Loucy (cell line): ENCODE data around the gene TOP3A.
A peak's percentile ranks its signal among the peaks of the same experiment; 100 is the strongest.

Source experiments
- H2AFZ ChIP-seq: fragments of 200-600 bp; sonication (generic); 2 replicates; pipeline ENCODE4 v1.6.0; 2016; ENCODE audit warnings: antibody characterized with exemption, mild to moderate bottlenecking, low read length, moderate library complexity
- H3F3A ChIP-seq: fragments of 200-600 bp; 2 replicates; pipeline ENCODE4 v1.6.0; 2016; ENCODE audit warnings: antibody characterized with exemption, low read depth, mild to moderate bottlenecking
- H3K27me3 ChIP-seq: fragments of 200-600 bp; sonication (generic); 2 replicates; pipeline ENCODE4 v1.6.1; 2014; ENCODE audit warnings: low read length, mild to moderate bottlenecking; ENCODE audit not compliant: insufficient read depth, poor library complexity, severe bottlenecking
- H3K36me3 ChIP-seq: fragments of 200-600 bp; sonication (generic); 2 replicates; pipeline ENCODE4 v1.6.1; 2016; ENCODE audit warnings: low read length; ENCODE audit not compliant: insufficient read depth
- H3K4me1 ChIP-seq: fragments of 200-600 bp; sonication (generic); 2 replicates; pipeline ENCODE4 v1.5.1; 2014; ENCODE audit warnings: low read length, mild to moderate bottlenecking; ENCODE audit not compliant: insufficient read depth, poor library complexity, severe bottlenecking
- H3K4me2 ChIP-seq: fragments of 200-600 bp; sonication (generic); 2 replicates; pipeline ENCODE4 v1.6.0; 2014; ENCODE audit warnings: antibody characterized with exemption, low read length, low read depth, mild to moderate bottlenecking; ENCODE audit not compliant: poor library complexity, severe bottlenecking
- H3K4me3 ChIP-seq: fragments of 200-600 bp; sonication (generic); 2 replicates; pipeline ENCODE4 v1.5.1; 2014; ENCODE audit warnings: low read length, mild to moderate bottlenecking, mixed read lengths; ENCODE audit not compliant: poor library complexity, severe bottlenecking
- H3K79me2 ChIP-seq: fragments of 200-600 bp; sonication (generic); 2 replicates; pipeline ENCODE4 v1.6.1; 2014; ENCODE audit warnings: low read length; ENCODE audit not compliant: insufficient read depth
- H3K9ac ChIP-seq: fragments of 200-600 bp; sonication (generic); 2 replicates; pipeline ENCODE4 v1.6.0; 2014; ENCODE audit warnings: mild to moderate bottlenecking, low read depth, low read length, moderate library complexity; ENCODE audit not compliant: poor library complexity, severe bottlenecking
- H3K9me2 ChIP-seq: fragments of 200-600 bp; sonication (generic); replicated peaks from 2 replicates; pipeline ENCODE4 v1.6.1; 2016; ENCODE audit warnings: low read depth, low read length, mixed read lengths
- H3K9me3 ChIP-seq: fragments of 200-600 bp; sonication (generic); 2 replicates; pipeline ENCODE4 v1.6.1; 2014; ENCODE audit warnings: mild to moderate bottlenecking, antibody characterized with exemption, low read length, low read depth; ENCODE audit not compliant: insufficient read depth
- H4K20me1 ChIP-seq: fragments of 200-600 bp; sonication (generic); 2 replicates; pipeline ENCODE4 v1.6.0; 2014; ENCODE audit warnings: antibody characterized with exemption, low read length, mild to moderate bottlenecking; ENCODE audit not compliant: insufficient read depth, poor library complexity, severe bottlenecking
- CTCF ChIP-seq: fragments of 200-600 bp; sonication (generic); conservative IDR thresholded peaks from 2 replicates; pipeline ENCODE4 v1.5.1; 2014; ENCODE audit warnings: mild to moderate bottlenecking, antibody characterized with exemption, low read length
- EZH2phosphoT487 ChIP-seq: fragments of 200-600 bp; IDR thresholded peaks from 2 replicates; pipeline ENCODE4 v1.6.1; 2018; ENCODE audit warnings: antibody characterized with exemption, mild to moderate bottlenecking, moderate library complexity, borderline replicate concordance

TOP3A gene

GRCh38 chr17:18225121-18225641 lies 89.6 kb downstream of the TOP3A start, which contains the start of gene LLGL1:
Gene LLGL1, plus strand, starts transcription at chr17:18225635. Its CDS starts 48 bp downstream, at chr17:18225683.
- H3K27me3 ChIP-seq = no peaks in the 10 kb centered on the region
- H3F3A ChIP-seq = no peaks in the 10 kb centered on the region
- H3K9ac ChIP-seq = peak within 1 kb of the TSS; percentile 80
- peaks cover 7% of the 10 kb centered on the region for H4K20me1 ChIP-seq
- H3K4me2 ChIP-seq = peak within 1 kb of the TSS; percentile 99
- no peaks in the 10 kb centered on the region for H3K9me3 ChIP-seq
- peaks cover 31% of the 10 kb centered on the region for H3K79me2 ChIP-seq
- H3K9me2 ChIP-seq = no peaks in the 10 kb centered on the region
- peaks cover 22% of the 10 kb centered on the region for H3K4me1 ChIP-seq
- peak within 1 kb of the TSS; percentile 96 for H2AFZ ChIP-seq
- TF ChIP-seq CTCF (no peak), EZH2phosphoT487 (no peak)
- H3K36me3 ChIP-seq = no peaks in the 10 kb centered on the region
- H3K4me3 ChIP-seq = peak within 1 kb of the TSS; percentile 100

GRCh38 chr17:18224387-18225120 lies 90.2 kb downstream of the TOP3A start:
- Histone ChIP-seq H3K4me2 (peak overlapping the region; percentile 83), H3F3A (no peaks in the 10 kb centered on the region), H3K36me3 (no peaks in the 10 kb centered on the region), H3K79me2 (peaks cover 29% of the 10 kb centered on the region), H3K9ac (peak overlapping the region; percentile 61), H4K20me1 (peaks cover 7% of the 10 kb centered on the region), H3K9me2 (no peaks in the 10 kb centered on the region), H3K27me3 (no peaks in the 10 kb centered on the region), H2AFZ (peak overlapping the region; percentile 96), H3K9me3 (no peaks in the 10 kb centered on the region), H3K4me3 (peak overlapping the region; percentile 69), H3K4me1 (peaks cover 22% of the 10 kb centered on the region)
- no peak for TF ChIP-seq EZH2phosphoT487
- no peak for TF ChIP-seq CTCF

- peaks cover 7% of the 10 kb centered on the region for H4K20me1 ChIP-seq
- no peak overlapping the region for H3K4me2 ChIP-seq
- no peaks in the 10 kb centered on the region for H3K9me3 ChIP-seq
- no peaks in the 10 kb centered on the region for H3K36me3 ChIP-seq
- H2AFZ ChIP-seq = no peak overlapping the region
- H3K4me3 ChIP-seq = no peak overlapping the region
- no peak overlapping the region for H3K9ac ChIP-seq
- no peaks in the 10 kb centered on the region for H3K27me3 ChIP-seq
- peaks cover 29% of the 10 kb centered on the region for H3K79me2 ChIP-seq
- no peaks in the 10 kb centered on the region for H3F3A ChIP-seq
- TF ChIP-seq CTCF (no peak), EZH2phosphoT487 (no peak)
- H3K9me2 ChIP-seq = no peaks in the 10 kb centered on the region
- peaks cover 21% of the 10 kb centered on the region for H3K4me1 ChIP-seq
These were observed 90.8 kb downstream of the TOP3A start for GRCh38 chr17:18224053-18224386.
